ENCODE measurements around the gene IARS2.

DNA sequence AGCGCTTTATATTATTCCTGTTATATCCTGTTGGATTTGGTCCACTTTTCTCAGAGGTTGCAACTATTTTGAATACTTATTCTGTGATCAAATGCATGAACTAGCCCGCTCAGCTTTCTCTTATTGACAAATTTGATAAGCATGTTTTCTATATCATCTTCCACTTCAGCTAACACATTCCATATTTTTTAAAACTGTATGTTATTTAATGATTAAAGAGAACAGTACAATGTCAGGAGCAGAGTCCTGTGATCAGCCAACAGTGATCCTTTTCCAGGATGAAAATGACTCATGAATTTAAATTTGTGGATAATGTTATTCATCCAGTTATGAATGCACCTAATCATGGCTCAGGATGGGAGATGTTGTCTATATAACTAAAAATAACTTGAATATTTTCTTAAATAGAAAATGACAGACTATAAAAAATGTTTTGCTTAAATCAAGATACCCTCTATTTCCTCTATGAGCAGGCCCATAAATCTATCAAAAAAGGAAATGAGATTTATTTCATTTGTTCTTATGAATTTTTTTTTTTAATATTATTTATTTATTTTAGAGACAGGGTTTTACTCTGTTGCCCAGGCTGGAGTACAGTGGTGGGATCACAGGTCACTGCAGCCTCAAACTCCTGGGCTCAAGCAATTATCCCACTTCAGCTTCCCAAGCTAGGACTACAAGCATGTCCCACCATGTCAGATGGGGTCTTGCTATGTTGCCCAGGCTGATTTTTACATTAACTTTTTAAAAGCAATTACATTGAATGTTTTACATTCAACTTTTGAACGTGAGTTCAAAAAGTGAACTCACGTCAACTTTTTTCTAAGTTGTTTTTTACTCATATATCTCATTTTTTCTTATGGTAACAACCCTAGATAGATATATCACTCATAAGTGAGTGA is 16.8 kb upstream of the IARS2 start:
- TF ChIP-seq, protein P1, sequence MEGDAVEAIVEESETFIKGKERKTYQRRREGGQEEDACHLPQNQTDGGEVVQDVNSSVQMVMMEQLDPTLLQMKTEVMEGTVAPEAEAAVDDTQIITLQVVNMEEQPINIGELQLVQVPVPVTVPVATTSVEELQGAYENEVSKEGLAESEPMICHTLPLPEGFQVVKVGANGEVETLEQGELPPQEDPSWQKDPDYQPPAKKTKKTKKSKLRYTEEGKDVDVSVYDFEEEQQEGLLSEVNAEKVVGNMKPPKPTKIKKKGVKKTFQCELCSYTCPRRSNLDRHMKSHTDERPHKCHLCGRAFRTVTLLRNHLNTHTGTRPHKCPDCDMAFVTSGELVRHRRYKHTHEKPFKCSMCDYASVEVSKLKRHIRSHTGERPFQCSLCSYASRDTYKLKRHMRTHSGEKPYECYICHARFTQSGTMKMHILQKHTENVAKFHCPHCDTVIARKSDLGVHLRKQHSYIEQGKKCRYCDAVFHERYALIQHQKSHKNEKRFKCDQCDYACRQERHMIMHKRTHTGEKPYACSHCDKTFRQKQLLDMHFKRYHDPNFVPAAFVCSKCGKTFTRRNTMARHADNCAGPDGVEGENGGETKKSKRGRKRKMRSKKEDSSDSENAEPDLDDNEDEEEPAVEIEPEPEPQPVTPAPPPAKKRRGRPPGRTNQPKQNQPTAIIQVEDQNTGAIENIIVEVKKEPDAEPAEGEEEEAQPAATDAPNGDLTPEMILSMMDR (IDR thresholded peaks at IDR 0.05) = no peak
- TF ChIP-seq POLR2AphosphoS5 (IDR thresholded peaks at IDR 0.05) (no peak), POLR2A (IDR thresholded peaks at IDR 0.05; ENCODE audit: low read depth) (no peak), EP300 (IDR thresholded peaks at IDR 0.05) (no peak)
